Lung (tissue), 12 donors: Measurements from ENCODE around the gene HCRTR2. TPM values are rescaled to one million over a fixed set of nuclear protein-coding genes. Genes with fewer than 3 reads are reported as not detected.
A peak's percentile ranks its signal among the peaks of the same experiment; 100 is the strongest.

Experiments used
- ATAC-seq: fragments of 200-7000 bp; cut with Tn5 transposase; one replicate; pipeline ENCODE4 v1.9.1; 2020; ENCODE audit warnings: moderate number of reproducible peaks; ENCODE audit not compliant: insufficient read depth, low FRiP score
- DNase-seq, 3 donors: peaks; one replicate each; pipeline ENCODE4 v3.0.0-alpha.2; 2013 to 2017
- H3K27ac ChIP-seq, 2 donors: one replicate each; pipeline ENCODE4 v1.5.1; 2013; ENCODE audit warnings: mild to moderate bottlenecking in 2 of 2, moderate library complexity in 2 of 2, control low read depth in 1 of 2, inconsistent platforms in 1 of 2, low read depth in 1 of 2, low read length in 1 of 2
- H3K27me3 ChIP-seq, 3 donors: one replicate each; pipeline ENCODE4 v1.5.1; 2013; ENCODE audit warnings: low read length in 2 of 3; ENCODE audit not compliant: control insufficient read depth in 3 of 3, insufficient read depth in 3 of 3
- H3K36me3 ChIP-seq, 4 donors: one replicate each; pipeline ENCODE4 v1.5.1; 2013; ENCODE audit warnings: low read length in 4 of 4, mild to moderate bottlenecking in 1 of 4, moderate library complexity in 1 of 4; ENCODE audit not compliant: control insufficient read depth in 4 of 4, insufficient read depth in 4 of 4
- H3K4me1 ChIP-seq, 5 donors: one replicate each; pipeline ENCODE4 v1.5.1; 2013; ENCODE audit warnings: low read length in 5 of 5, mild to moderate bottlenecking in 2 of 5, moderate library complexity in 1 of 5; ENCODE audit not compliant: control insufficient read depth in 5 of 5, insufficient read depth in 5 of 5
- H3K4me3 ChIP-seq: one replicate; pipeline ENCODE4 v1.5.1; 2013; ENCODE audit warnings: mild to moderate bottlenecking, control low read depth, moderate library complexity
- H3K9ac ChIP-seq, 2 donors: one replicate each; pipeline ENCODE4 v1.5.1; 2013; ENCODE audit warnings: low read length in 2 of 2, control low read depth in 1 of 2; ENCODE audit not compliant: insufficient read depth in 1 of 2
- H3K9me3 ChIP-seq, 4 donors: one replicate each; pipeline ENCODE4 v1.5.1; 2013; ENCODE audit warnings: low read length in 3 of 4, mild to moderate bottlenecking in 1 of 4, moderate library complexity in 1 of 4; ENCODE audit not compliant: control insufficient read depth in 4 of 4, insufficient read depth in 3 of 4
- WGBS, 2 donors: extraction: QIAGEN DNeasy Blood & Tissue Kit; methylation state at CpG; one replicate each; pipeline ENCODE4 v1.1.7; 2013; 5-methylcytosine and 5-hydroxymethylcytosine counted together
- polyA plus RNA-seq, 2 donors: library from polyadenylated mRNA; stranded (reverse); fragments of 200-250 nt; gene quantifications; one replicate each; pipeline ENCODE4 v1.2.1, GENCODE V29; 2013
- total RNA-seq, 2 donors: library from RNA; depleted of rRNA in 1 of 2; stranded (reverse); fragments of >200 nt in 1 of 2; gene quantifications; one replicate each; pipeline ENCODE4 v1.2.1, GENCODE V29; 2014 to 2021
- TF ChIP-seq, protein P1 (sequence below): IDR thresholded peaks from 2 replicates; pipeline ENCODE4 v1.5.1; 2012; ENCODE audit warnings: mild to moderate bottlenecking; ENCODE audit errors: control extremely low read depth, extremely low read depth
- donor health status: control.
- donor health status: control.
- donor health status: Bipolar disorder and iron deficiency.
- donor health status: healthy.
- donor health status: DM: yes; HTN: yes; CAD: no.

HCRTR2 gene
- total and polyA plus RNA-seq, 4 donors = not detected

DNA sequence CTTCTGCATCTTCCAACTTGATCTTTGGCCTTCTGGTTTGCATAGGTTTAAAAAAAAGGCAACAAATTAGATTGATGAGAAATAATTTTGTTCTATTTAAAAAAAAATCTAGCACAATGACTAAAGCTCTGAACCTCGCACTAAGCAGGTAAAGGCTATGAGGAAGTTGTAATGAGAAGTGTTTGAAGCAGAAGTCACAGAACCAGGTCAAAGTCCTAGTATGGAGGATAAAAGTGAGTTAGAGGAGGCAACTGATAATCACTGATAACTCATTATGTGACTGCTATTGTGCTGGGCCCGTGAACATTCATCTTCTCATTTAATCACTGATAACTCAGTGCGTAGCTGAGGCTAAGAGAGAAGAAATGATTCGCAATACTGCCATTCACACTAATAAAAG lies 106.9 kb downstream of the HCRTR2 start:
- Histone ChIP-seq H3K27me3 (no peaks in the 10 kb centered on the region), H3K4me1 (peaks cover 0 to 6% (median 0%) of the 10 kb centered on the region in 5 donors), H3K4me3 (no peak overlapping the region), H3K27ac (no peak overlapping the region), H3K36me3 (no peaks in the 10 kb centered on the region), H3K9me3 (no peaks in the 10 kb centered on the region), H3K9ac (no peak overlapping the region)
- TF ChIP-seq, protein P1, sequence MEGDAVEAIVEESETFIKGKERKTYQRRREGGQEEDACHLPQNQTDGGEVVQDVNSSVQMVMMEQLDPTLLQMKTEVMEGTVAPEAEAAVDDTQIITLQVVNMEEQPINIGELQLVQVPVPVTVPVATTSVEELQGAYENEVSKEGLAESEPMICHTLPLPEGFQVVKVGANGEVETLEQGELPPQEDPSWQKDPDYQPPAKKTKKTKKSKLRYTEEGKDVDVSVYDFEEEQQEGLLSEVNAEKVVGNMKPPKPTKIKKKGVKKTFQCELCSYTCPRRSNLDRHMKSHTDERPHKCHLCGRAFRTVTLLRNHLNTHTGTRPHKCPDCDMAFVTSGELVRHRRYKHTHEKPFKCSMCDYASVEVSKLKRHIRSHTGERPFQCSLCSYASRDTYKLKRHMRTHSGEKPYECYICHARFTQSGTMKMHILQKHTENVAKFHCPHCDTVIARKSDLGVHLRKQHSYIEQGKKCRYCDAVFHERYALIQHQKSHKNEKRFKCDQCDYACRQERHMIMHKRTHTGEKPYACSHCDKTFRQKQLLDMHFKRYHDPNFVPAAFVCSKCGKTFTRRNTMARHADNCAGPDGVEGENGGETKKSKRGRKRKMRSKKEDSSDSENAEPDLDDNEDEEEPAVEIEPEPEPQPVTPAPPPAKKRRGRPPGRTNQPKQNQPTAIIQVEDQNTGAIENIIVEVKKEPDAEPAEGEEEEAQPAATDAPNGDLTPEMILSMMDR = no peak
- ATAC-seq = no peak
- DNase-seq = no peak
- 78 to 81% methylated on average over 4 of the region's 4 CpGs for WGBS, 2 donors

DNA sequence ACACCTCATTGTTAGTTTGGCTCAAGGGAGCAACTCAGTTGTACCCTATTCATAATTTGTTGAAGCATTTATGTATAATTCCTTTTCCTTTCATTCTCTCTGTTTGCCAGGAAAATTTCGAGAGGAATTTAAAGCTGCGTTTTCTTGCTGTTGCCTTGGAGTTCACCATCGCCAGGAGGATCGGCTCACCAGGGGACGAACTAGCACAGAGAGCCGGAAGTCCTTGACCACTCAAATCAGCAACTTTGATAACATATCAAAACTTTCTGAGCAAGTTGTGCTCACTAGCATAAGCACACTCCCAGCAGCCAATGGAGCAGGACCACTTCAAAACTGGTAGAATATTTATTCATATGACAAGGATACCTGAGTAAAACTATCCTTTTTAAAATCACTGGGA lies 107.8 kb downstream of the HCRTR2 start:
- H3K27me3 ChIP-seq = no peaks in the 10 kb centered on the region
- H3K9me3 ChIP-seq = no peaks in the 10 kb centered on the region
- WGBS, 2 donors = 55 to 65% methylated on average over 6 of the region's 6 CpGs
- H3K9ac ChIP-seq = no peak overlapping the region
- TF ChIP-seq, protein P1 = no peak
- DNase-seq = peak in 2 of 3 donors; percentile 22 to 51
- ATAC-seq = no peak
- H3K27ac ChIP-seq = no peak overlapping the region
- H3K36me3 ChIP-seq = no peaks in the 10 kb centered on the region
- H3K4me1 ChIP-seq = peaks cover 0 to 5% (median 0%) of the 10 kb centered on the region in 5 donors
- no peak overlapping the region for H3K4me3 ChIP-seq

DNA sequence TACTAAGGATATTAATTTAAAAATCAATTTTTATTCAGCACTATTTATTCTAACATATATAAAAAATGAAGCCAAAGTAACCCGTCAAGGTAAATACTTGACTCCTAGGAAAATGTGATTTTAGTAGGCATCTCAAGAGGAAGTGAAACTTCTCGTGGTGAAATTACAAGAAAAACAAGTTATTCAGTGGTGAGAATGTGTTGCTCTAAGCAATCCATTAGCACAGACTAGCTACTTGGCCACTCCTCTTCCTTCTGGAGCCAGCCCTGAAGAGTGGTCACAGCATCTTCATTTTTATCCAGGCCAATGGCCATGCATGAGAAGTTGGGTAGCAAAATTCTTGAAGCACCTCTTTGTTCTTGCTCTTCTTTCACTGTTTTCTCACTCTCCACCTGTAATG lies 112.5 kb downstream of the HCRTR2 start:
- H3K9ac ChIP-seq = no peak overlapping the region
- no peaks in the 10 kb centered on the region for H3K4me1 ChIP-seq
- DNase-seq = no peak
- H3K36me3 ChIP-seq = no peaks in the 10 kb centered on the region
- no peaks in the 10 kb centered on the region for H3K9me3 ChIP-seq
- H3K27me3 ChIP-seq = no peaks in the 10 kb centered on the region
- no peak overlapping the region for H3K27ac ChIP-seq
- no peak for ATAC-seq
- TF ChIP-seq, protein P1 = no peak
- H3K4me3 ChIP-seq = no peak overlapping the region
- WGBS, 2 donors = 49 to 53% methylated on average over 2 of the region's 2 CpGs

DNA sequence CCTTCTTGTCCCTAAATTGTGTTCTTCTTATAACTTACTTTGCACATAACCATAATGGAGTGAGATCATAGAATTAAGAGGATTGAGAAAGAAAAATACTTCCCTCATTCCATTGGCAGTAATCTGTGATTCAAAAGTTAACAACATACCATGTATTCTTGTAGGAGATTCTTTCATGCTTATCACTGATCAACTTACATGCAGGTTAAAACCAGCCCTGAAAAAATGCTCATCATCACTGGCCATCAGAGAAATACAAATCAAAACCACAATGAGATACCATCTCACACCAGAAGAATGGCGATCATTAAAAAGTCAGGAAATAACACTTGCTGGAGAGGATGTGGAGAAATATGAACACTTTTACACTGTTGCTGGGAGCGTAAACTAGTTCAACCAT lies 116.4 kb downstream of the HCRTR2 start:
- 55 to 69% methylated on average over 2 of the region's 2 CpGs for WGBS, 2 donors
- DNase-seq (no peak), ATAC-seq (no peak)
- Histone ChIP-seq H3K9ac (no peak overlapping the region), H3K36me3 (no peaks in the 10 kb centered on the region), H3K4me3 (no peak overlapping the region), H3K9me3 (no peaks in the 10 kb centered on the region), H3K27ac (no peak overlapping the region), H3K27me3 (no peaks in the 10 kb centered on the region), H3K4me1 (no peaks in the 10 kb centered on the region)
- TF ChIP-seq, protein P1 = no peak
